Peyer's patch (tissue), 4 donors: ENCODE measurements around the gene MGAT5B.

Source experiments
- POLR2A ChIP-seq, 2 donors: fragments of 450-650 bp; IDR thresholded peaks; one replicate each; pipeline ENCODE4 v1.5.1; 2017; ENCODE audit warnings: antibody characterized with exemption in 2 of 2, mild to moderate bottlenecking in 2 of 2, moderate library complexity in 2 of 2
- TF ChIP-seq, protein P1 (sequence below), 6 experiments: fragments of 450-650 bp in 4 of 6; fragments of 200-600 bp in 2 of 6; sonication (generic) in 1 of 6; IDR thresholded peaks; one replicate each; pipeline ENCODE4 v1.5.1; 2017 to 2019; ENCODE audit warnings: antibody characterized with exemption in 6 of 6, mild to moderate bottlenecking in 3 of 6, moderate library complexity in 1 of 6

GRCh38 chr17:76884995-76885893 is 17.0 kb downstream of the MGAT5B start:
- TF ChIP-seq, protein P1, sequence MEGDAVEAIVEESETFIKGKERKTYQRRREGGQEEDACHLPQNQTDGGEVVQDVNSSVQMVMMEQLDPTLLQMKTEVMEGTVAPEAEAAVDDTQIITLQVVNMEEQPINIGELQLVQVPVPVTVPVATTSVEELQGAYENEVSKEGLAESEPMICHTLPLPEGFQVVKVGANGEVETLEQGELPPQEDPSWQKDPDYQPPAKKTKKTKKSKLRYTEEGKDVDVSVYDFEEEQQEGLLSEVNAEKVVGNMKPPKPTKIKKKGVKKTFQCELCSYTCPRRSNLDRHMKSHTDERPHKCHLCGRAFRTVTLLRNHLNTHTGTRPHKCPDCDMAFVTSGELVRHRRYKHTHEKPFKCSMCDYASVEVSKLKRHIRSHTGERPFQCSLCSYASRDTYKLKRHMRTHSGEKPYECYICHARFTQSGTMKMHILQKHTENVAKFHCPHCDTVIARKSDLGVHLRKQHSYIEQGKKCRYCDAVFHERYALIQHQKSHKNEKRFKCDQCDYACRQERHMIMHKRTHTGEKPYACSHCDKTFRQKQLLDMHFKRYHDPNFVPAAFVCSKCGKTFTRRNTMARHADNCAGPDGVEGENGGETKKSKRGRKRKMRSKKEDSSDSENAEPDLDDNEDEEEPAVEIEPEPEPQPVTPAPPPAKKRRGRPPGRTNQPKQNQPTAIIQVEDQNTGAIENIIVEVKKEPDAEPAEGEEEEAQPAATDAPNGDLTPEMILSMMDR (IDR thresholded peaks at IDR 0.05), result no peak
- no peak for TF ChIP-seq POLR2A (IDR thresholded peaks at IDR 0.05)
